Measurements from ENCODE around the gene PPP1R10. TPM values are rescaled to one million over a fixed set of nuclear protein-coding genes. Genes with fewer than 3 reads are reported as not detected.

PPP1R10 gene
- total and polyA plus RNA-seq, 7 donors, result 5.5 to 42.5 (median 27.1) TPM

DNA sequence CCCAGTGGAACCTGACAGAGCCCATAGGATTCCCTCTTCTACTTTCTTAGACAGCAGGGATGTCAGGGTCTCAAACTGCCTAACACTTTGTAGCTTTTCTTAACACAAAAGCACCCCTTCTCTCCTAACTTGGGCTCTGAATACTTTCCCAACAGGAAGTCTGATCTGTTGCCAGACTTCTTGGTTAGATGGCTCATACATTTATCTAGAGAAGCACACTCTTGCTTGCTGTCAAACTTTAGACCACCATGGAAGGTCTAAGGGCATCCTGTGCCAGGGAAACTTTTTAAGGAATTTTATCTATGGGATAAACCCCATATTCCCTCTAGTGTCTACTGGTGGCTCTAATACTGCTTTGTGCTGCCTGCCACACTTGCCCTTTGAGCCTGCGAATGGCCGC lies 26.6 kb upstream of the PPP1R10 start:
- DNase-seq (no peak), ATAC-seq (no peak)
- no peak overlapping the region for H3K4me3 ChIP-seq
- peaks cover 0 to 51% of the 10 kb centered on the region in 2 donors for H3K36me3 ChIP-seq (ENCODE audit: insufficient read depth in 1 of 2, low read depth in 1 of 2)
- peaks cover 13% of the 10 kb centered on the region for H3K4me1 ChIP-seq
- H3K27me3 ChIP-seq (ENCODE audit: insufficient read depth in 3 of 3, low read length in 2 of 3), result no peaks in the 10 kb centered on the region
- no peak overlapping the region for H3K27ac ChIP-seq
- intact Hi-C loops (cut with DNase I), result no loop called here
- H3K9me3 ChIP-seq, result no peaks in the 10 kb centered on the region
- TF ChIP-seq, protein P1, sequence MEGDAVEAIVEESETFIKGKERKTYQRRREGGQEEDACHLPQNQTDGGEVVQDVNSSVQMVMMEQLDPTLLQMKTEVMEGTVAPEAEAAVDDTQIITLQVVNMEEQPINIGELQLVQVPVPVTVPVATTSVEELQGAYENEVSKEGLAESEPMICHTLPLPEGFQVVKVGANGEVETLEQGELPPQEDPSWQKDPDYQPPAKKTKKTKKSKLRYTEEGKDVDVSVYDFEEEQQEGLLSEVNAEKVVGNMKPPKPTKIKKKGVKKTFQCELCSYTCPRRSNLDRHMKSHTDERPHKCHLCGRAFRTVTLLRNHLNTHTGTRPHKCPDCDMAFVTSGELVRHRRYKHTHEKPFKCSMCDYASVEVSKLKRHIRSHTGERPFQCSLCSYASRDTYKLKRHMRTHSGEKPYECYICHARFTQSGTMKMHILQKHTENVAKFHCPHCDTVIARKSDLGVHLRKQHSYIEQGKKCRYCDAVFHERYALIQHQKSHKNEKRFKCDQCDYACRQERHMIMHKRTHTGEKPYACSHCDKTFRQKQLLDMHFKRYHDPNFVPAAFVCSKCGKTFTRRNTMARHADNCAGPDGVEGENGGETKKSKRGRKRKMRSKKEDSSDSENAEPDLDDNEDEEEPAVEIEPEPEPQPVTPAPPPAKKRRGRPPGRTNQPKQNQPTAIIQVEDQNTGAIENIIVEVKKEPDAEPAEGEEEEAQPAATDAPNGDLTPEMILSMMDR (IDR thresholded peaks at IDR 0.05), result no peak
- 94 to 100% (median 96%) methylated on average over 2 of the region's 2 CpGs for WGBS, 3 donors

DNA sequence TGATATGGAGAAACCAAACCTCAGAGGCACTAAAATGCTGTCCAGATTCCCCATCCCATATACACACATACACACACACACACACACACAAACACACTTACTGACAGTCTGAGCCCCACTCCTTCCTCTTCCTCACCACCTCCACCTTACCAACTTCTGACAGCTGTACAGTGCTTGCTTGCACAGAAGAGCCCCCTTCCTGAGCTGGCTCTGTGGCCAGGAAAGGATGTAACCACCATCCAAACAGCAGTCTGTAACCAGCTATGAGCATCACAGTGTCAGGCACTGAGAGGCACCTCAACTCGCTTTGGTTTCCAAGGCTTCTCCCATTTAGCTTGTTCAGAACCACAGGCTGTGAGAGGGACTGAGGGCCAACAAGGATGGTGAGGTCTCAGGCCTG lies 24.0 kb upstream of the PPP1R10 start:
- peaks cover 3% of the 10 kb centered on the region for H3K4me1 ChIP-seq
- TF ChIP-seq, protein P1 (IDR thresholded peaks at IDR 0.05), result no peak
- H3K9me3 ChIP-seq, result no peaks in the 10 kb centered on the region
- H3K4me3 ChIP-seq, result no peak overlapping the region
- peaks cover 0 to 61% of the 10 kb centered on the region in 2 donors for H3K36me3 ChIP-seq (ENCODE audit: insufficient read depth in 1 of 2, low read depth in 1 of 2)
- intact Hi-C loops (cut with DNase I), result no loop called here
- DNase-seq (no peak), ATAC-seq (no peak)
- no peak overlapping the region for H3K27ac ChIP-seq
- WGBS, 3 donors, result 84 to 96% (median 86%) methylated on average over 1 of the region's 1 CpG
- H3K27me3 ChIP-seq (ENCODE audit: insufficient read depth in 3 of 3, low read length in 2 of 3), result no peaks in the 10 kb centered on the region

DNA sequence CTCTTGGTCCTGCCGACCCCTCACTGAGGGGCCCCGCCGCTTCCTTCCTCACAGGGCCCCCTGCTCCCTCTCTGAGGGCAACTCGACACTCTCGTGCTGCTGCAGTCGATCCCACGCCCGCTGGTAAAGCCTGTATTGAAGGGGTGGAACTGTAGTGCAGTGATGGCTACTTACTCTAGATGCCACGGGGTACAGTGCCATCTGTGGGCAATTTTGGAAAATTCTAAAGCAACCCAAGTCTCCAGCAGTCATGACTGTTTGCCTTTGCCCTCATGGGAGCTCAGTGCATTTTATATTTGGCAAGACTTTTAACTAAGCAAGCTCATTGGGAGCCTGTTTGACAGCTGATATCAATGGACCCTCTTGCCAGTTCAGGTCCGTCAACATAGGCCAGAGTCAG lies 23.4 kb upstream of the PPP1R10 start:
- WGBS, 3 donors, result 79 to 86% (median 83%) methylated on average over 10 of the region's 10 CpGs
- peaks cover 0 to 56% of the 10 kb centered on the region in 2 donors for H3K36me3 ChIP-seq (ENCODE audit: insufficient read depth in 1 of 2, low read depth in 1 of 2)
- no peak for ATAC-seq

DNA sequence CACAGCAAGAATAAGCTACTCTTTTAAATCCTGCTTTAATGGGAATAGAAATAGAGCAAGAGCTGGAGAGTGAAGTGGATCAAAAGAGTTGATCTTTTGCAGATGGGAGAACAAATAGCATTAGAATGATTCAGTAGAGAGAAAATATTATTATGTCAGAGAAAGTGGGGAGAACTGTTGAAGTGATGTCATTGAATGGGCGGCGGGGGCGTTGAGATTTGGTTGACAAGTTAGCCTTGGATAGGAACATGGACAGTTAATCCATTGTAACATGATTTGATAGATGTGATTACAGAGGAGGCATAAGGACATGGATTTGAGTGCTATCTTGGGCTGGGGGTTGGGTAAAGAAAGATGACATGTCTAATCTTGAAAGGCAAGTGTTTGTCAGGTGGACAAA lies 18.8 kb upstream of the PPP1R10 start:
- DNase-seq (no peak), ATAC-seq (peak in 2 of 4 donors; percentile 27 to 42)
- intact Hi-C loops (cut with DNase I), result loop anchor here in 1 of 2 donors (5.0 kb wide), 1 partner anchor 36 kb away; the partner anchor contains the start of gene DHX16

More for the DNA sequence above, 23.4 kb upstream of the PPP1R10 start:
- TF ChIP-seq, protein P1 (IDR thresholded peaks at IDR 0.05), result no peak
- Histone ChIP-seq H3K27ac (no peak overlapping the region), H3K27me3 (ENCODE audit: insufficient read depth in 3 of 3, low read length in 2 of 3) (no peaks in the 10 kb centered on the region), H3K9me3 (no peaks in the 10 kb centered on the region), H3K4me3 (no peak overlapping the region), H3K4me1 (no peaks in the 10 kb centered on the region)
- DNase-seq, result no peak
- intact Hi-C loops (cut with DNase I), result no loop called here

More for the DNA sequence above, 18.8 kb upstream of the PPP1R10 start:
- H3K9me3 ChIP-seq, result no peaks in the 10 kb centered on the region
- no peak overlapping the region for H3K4me3 ChIP-seq
- no peaks in the 10 kb centered on the region for H3K27me3 ChIP-seq (ENCODE audit: insufficient read depth in 3 of 3, low read length in 2 of 3)
- WGBS, 3 donors, result 74 to 96% (median 82%) methylated on average over 3 of the region's 3 CpGs
- no peak overlapping the region for H3K27ac ChIP-seq
- peaks cover 0 to 43% of the 10 kb centered on the region in 2 donors for H3K36me3 ChIP-seq (ENCODE audit: insufficient read depth in 1 of 2, low read depth in 1 of 2)
- TF ChIP-seq, protein P1 (IDR thresholded peaks at IDR 0.05), result no peak
- H3K4me1 ChIP-seq, result no peaks in the 10 kb centered on the region
